Calu3 (cell line): ENCODE measurements around the gene SUMF2. TPM values are rescaled to one million over a fixed set of nuclear protein-coding genes. Genes with fewer than 3 reads are reported as not detected.
A peak's percentile ranks its signal among the peaks of the same experiment; 100 is the strongest.
"Not testable (repeated sequence)": the region's sequence is repeated elsewhere in the genome, so short reads cannot be mapped to it uniquely, and the experiment has no call there.

Experiments used
- BruUV-seq: library from RNA; stranded (reverse); fragments of 400-500 nt; replicated peaks from 2 replicates; lab custom pipeline; 2021; lab: Mats Ljungman, UMichigan
- CTCF ChIA-PET: fragments of 300-600 bp; sonication (Branson Sonifier 250); formaldehyde crosslinking; loops from one replicate; lab custom pipeline; 2022; ENCODE audit warnings: antibody characterized with exemption; lab: Charles Lee
- DNase-seq: peaks from one replicate; pipeline ENCODE4 v3.0.0; 2022
- H3K27ac Mint-ChIP-seq: one replicate; pipeline ENCODE4 v1.8.0; 2022; ENCODE audit warnings: mixed read lengths; ENCODE audit not compliant: unreplicated experiment
- H3K27me3 Mint-ChIP-seq: one replicate; pipeline ENCODE4 v1.8.0; 2022; ENCODE audit warnings: mixed read lengths; ENCODE audit not compliant: unreplicated experiment
- H3K36me3 Mint-ChIP-seq: one replicate; pipeline ENCODE4 v1.8.0; 2022; ENCODE audit warnings: mild to moderate bottlenecking, moderate library complexity, mixed read lengths; ENCODE audit not compliant: insufficient read depth, unreplicated experiment
- H3K4me1 Mint-ChIP-seq: one replicate; pipeline ENCODE4 v1.8.0; 2022; ENCODE audit warnings: mild to moderate bottlenecking, low read depth, mixed read lengths; ENCODE audit not compliant: unreplicated experiment
- H3K4me3 Mint-ChIP-seq: one replicate; pipeline ENCODE4 v1.8.0; 2022; ENCODE audit warnings: mild to moderate bottlenecking, low read depth, moderate library complexity, mixed read lengths; ENCODE audit not compliant: unreplicated experiment
- H3K9me3 Mint-ChIP-seq: one replicate; pipeline ENCODE4 v1.8.0; 2022; ENCODE audit warnings: low read depth, mixed read lengths; ENCODE audit not compliant: unreplicated experiment
- intact Hi-C: fragments of 100-400 bp; cut with micrococcal nuclease; formaldehyde crosslinking; loops from one replicate; pipeline ENCODE4 v1.10.0; 2022; ENCODE audit not compliant: unreplicated experiment
- total RNA-seq: library from RNA; stranded (reverse); gene quantifications from 2 replicates; pipeline ENCODE4 v1.2.3, GENCODE V29; 2022
- TF ChIP-seq, protein P1 (sequence below): fragments of 200-600 bp; IDR thresholded peaks from one replicate; pipeline ENCODE4 v1.8.0; 2022; ENCODE audit warnings: antibody characterized with exemption; ENCODE audit not compliant: unreplicated experiment

SUMF2 gene
- total RNA-seq, 1 experiment from 2014 or later, result 255 TPM

DNA sequence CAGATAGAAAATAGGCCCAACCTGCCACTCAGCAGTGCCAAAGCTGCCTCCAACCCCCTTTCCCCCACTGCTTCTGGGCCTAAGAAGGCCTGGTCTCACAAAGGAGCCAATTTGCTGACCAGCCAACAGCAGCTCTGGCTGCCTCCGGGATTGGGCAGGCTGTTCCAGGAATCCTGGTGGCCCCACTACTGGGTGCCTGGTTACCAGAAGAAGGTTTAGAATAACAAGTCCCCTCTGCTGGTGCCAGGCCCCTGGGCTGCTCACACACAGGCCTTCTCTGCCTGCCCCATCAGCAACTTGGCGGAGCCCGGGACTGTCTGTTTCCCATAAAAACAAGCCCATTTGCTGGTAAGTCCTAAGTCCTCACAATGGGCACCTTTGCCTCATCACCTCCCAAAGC lies 27.5 kb downstream of the SUMF2 start:
- H3K9me3 Mint-ChIP-seq, result no peaks in the 10 kb centered on the region
- no peak for DNase-seq

DNA sequence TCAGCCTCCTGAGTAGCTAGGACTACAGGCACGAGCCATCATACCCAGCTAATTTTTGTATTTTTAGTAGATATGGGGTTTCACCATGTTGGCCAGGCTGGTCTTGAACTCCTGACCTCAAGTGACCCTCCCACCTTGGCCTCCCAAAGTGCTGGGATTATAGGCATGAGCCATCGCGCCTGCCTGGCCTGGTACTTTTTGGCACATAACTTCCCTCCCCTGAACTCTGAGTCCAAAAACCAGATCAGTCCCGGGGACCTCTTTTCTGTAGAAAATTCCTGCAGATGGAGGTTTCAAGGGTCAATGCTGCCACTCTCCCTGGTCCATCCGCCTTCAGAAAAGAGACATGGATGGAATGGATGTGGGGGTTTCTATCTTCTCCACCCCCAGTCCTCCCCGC lies 28.3 kb downstream of the SUMF2 start:
- CTCF ChIA-PET, result interaction anchor here (0.5 to 1.6 kb wide), 6 partner anchors 16 to 1292 kb away, joined by 3 to 7 read pairs (median 6); partner anchors contain the start of genes CCT6A and PSPH
- H3K9me3 Mint-ChIP-seq, H3K27me3 Mint-ChIP-seq, DNase-seq, H3K27ac Mint-ChIP-seq, H3K4me1 Mint-ChIP-seq, BruUV-seq, intact Hi-C loops, H3K4me3 Mint-ChIP-seq: not testable (repeated sequence)
- H3K36me3 Mint-ChIP-seq, result peaks cover 50% of the 10 kb centered on the region

More for the DNA sequence above, 27.5 kb downstream of the SUMF2 start:
- no TSS peak for BruUV-seq
- Mint-ChIP-seq H3K4me3 (no peak overlapping the region), H3K4me1 (no peaks in the 10 kb centered on the region), H3K27me3 (no peaks in the 10 kb centered on the region), H3K27ac (no peak overlapping the region), H3K36me3 (peaks cover 50% of the 10 kb centered on the region)
- CTCF ChIA-PET, result interaction anchor here (0.6 kb wide), 1 partner anchor 59 kb away, joined by 3 read pairs; no protein-coding TSS in a partner anchor
- TF ChIP-seq, protein P1, sequence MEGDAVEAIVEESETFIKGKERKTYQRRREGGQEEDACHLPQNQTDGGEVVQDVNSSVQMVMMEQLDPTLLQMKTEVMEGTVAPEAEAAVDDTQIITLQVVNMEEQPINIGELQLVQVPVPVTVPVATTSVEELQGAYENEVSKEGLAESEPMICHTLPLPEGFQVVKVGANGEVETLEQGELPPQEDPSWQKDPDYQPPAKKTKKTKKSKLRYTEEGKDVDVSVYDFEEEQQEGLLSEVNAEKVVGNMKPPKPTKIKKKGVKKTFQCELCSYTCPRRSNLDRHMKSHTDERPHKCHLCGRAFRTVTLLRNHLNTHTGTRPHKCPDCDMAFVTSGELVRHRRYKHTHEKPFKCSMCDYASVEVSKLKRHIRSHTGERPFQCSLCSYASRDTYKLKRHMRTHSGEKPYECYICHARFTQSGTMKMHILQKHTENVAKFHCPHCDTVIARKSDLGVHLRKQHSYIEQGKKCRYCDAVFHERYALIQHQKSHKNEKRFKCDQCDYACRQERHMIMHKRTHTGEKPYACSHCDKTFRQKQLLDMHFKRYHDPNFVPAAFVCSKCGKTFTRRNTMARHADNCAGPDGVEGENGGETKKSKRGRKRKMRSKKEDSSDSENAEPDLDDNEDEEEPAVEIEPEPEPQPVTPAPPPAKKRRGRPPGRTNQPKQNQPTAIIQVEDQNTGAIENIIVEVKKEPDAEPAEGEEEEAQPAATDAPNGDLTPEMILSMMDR, result no peak
- intact Hi-C loops, result no loop called here

DNA sequence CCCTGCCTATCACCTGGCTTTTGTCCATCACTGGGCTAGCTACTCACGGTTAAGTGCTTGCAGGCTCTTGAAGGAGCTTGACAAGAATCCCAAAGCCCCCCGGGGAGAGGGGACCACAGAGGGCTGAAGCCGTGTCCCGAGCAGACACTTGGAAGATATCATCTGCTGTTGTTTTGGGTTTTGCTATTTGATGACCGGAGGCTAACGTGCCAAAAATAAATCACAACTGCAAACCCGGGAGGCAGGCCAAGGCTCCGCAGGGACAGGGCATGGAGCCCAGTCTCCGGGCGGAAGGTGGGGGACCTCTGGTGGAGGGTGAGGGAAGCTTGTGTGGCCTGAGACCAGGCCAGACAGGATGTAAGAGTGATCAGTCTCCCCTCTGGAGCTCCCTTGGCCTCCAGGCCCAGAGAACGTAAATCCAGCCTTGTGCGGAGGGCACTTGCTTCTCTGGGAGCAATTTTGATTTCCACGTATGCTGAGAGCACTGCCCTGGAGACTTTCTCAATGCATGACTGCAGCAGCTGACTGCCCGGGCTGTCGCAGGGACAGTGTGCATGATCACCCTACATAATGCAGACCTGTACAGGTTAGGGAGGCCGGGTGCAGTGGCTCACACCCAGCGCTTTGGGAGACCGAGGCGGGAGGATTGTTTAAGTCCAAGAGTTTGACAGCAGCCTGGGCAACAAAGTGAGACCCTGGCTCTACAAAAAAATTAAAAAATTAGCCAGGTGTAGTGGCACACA lies 28.9 kb downstream of the SUMF2 start, which contains the start of gene PHKG1:
TSS of gene PHKG1 (minus strand) at position 164 of the 743 bp plus-strand sequence. CDS start 4,011 bp downstream, outside the sequence.
- TF ChIP-seq, protein P1, result peak; percentile 68
- peaks cover 52% of the 10 kb centered on the region for H3K36me3 Mint-ChIP-seq
- no peaks in the 10 kb centered on the region for H3K4me1 Mint-ChIP-seq
- no TSS peak for BruUV-seq
- CTCF ChIA-PET, result interaction anchor here (0.5 to 1.6 kb wide), 7 partner anchors 15 to 1292 kb away, joined by 3 to 7 read pairs (median 5); partner anchors contain the start of genes CCT6A and PSPH
- intact Hi-C loops, result no loop called here
- peak; percentile 64 for DNase-seq
- peak within 1 kb of the TSS; percentile 20 for H3K27ac Mint-ChIP-seq
- H3K4me3 Mint-ChIP-seq, result no peak within 1 kb of the TSS
- H3K9me3 Mint-ChIP-seq, result no peaks in the 10 kb centered on the region
- H3K27me3 Mint-ChIP-seq, result no peaks in the 10 kb centered on the region

DNA sequence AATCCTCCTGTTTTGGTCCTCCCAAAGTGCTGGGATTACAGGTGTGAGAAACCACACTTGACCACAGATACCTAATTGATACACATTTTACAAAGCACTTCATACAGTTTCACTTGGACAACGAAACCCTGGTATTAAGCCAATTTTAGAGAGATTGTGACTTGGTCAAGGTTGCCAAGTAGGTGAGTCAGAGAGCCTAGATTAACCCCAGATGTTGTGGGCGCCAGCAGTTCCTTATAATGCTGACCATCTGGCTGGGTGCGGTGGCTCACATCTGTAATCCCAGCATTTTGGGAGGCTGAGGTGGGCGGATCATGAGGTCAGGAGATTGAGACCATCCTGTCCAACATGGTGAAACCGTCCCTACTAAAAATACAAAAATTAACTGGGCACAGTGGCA lies 33.6 kb downstream of the SUMF2 start:
- TF ChIP-seq, protein P1, result no peak
- intact Hi-C loops, result no loop called here
- CTCF ChIA-PET, result interaction anchor here (0.9 kb wide), 1 partner anchor 10 kb away, joined by 4 read pairs; no protein-coding TSS in a partner anchor
- no peak overlapping the region for H3K4me3 Mint-ChIP-seq
- H3K4me1 Mint-ChIP-seq, result no peaks in the 10 kb centered on the region
- H3K36me3 Mint-ChIP-seq, result peaks cover 81% of the 10 kb centered on the region
- H3K27ac Mint-ChIP-seq, result no peak overlapping the region
- no peaks in the 10 kb centered on the region for H3K9me3 Mint-ChIP-seq
- DNase-seq, result no peak
- BruUV-seq, result no TSS peak
- H3K27me3 Mint-ChIP-seq, result no peaks in the 10 kb centered on the region

DNA sequence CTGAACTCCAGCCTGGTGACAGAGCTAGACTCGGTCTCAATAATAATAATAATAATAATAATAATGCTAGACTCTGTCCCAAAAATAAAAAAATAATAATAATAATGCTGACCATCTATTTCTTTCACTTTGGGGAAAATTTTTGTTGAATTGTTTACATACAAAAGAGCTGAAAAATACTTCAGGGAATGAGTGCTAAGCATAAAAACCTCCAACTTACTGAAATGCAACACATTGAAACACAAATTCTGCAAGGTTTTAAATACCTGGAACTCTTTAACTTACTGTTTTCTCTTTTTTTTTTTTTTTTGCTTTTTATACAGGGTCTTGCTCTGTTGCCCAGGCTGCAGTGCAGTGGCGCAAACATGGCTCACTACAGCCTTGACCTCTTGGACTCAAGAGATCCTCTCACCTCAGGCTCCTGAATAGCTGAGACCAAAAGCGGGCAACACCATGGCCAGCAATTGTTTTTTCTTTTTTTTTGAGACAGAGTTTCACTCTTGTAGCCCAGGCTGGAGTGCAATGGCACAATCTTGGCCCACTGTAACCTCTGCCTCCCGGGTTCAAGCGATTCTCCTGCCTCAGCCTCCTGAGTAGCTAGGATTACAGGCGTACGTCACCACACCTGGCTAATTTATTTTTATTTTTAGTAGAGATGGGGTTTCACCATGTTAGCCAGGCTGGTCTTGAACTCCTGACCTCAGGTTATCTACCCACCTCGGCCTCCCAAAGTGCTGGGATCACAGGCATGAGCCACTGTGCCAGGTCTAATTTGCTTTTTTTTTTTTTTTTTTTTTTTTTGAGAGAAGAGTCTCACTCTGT lies 34.3 kb downstream of the SUMF2 start:
- H3K9me3 Mint-ChIP-seq, H3K27ac Mint-ChIP-seq, H3K4me3 Mint-ChIP-seq, H3K27me3 Mint-ChIP-seq, DNase-seq, H3K4me1 Mint-ChIP-seq, intact Hi-C loops, BruUV-seq: not testable (repeated sequence)
- CTCF ChIA-PET, result interaction anchor here (0.9 kb wide), 1 partner anchor 10 kb away, joined by 4 read pairs; no protein-coding TSS in a partner anchor
- H3K36me3 Mint-ChIP-seq, result peaks cover 81% of the 10 kb centered on the region
